HL-60/S4 (cell line): Measurements from ENCODE around the gene LGALS3BP.
"Not testable (repeated sequence)": the region's sequence is repeated elsewhere in the genome, so short reads cannot be mapped to it uniquely, and the experiment has no call there.

ENCODE experiments used
- in situ Hi-C: fragments of 300-500 bp; cut with MboI; formaldehyde crosslinking; loops from 2 replicates; pipeline ENCODE4 v1.14.3; 2022; ENCODE audit warnings: low sequenced_read_pairs

The LGALS3BP gene

GRCh38 chr17:78946131-78946530 is 33.6 kb downstream of the LGALS3BP start:
- in situ Hi-C loops, result no loop called here

GRCh38 chr17:78945455-78945854 is 34.3 kb downstream of the LGALS3BP start:
- in situ Hi-C loops, result not testable (repeated sequence)

GRCh38 chr17:78944956-78945355 is 34.8 kb downstream of the LGALS3BP start:
- in situ Hi-C loops, result no loop called here

- in situ Hi-C loops, result no loop called here
These were observed 35.7 kb downstream of the LGALS3BP start for GRCh38 chr17:78944026-78944425.

- in situ Hi-C loops, result no loop called here
These were observed 39.0 kb downstream of the LGALS3BP start for GRCh38 chr17:78940708-78941107.

- in situ Hi-C loops, result no loop called here
These were observed 39.5 kb downstream of the LGALS3BP start for GRCh38 chr17:78940258-78940657.

- in situ Hi-C loops, result no loop called here
These were observed 40.1 kb downstream of the LGALS3BP start for GRCh38 chr17:78939615-78940014.

DNA sequence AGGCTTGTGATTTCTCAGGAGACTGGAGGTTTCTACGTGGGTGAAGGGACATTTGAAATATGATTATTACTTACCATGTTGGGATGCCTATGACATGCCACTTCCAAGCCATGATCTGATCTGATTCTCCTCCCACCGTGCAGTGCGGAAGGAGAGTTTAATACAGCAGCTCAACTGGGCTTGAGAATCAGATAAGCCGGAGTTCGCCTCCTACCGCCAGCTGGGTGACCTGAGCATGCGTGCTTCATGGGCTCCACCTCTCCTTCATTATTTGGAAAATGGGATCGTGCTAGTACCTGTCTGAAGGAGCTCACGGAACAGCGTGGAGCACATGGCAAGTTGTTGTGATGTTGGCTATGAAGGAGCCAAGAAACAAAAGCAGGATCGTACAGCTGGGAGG is 42.2 kb downstream of the LGALS3BP start:
- in situ Hi-C loops, result no loop called here

GRCh38 chr17:78935419-78936323 is 44.1 kb downstream of the LGALS3BP start:
- in situ Hi-C loops, result no loop called here

DNA sequence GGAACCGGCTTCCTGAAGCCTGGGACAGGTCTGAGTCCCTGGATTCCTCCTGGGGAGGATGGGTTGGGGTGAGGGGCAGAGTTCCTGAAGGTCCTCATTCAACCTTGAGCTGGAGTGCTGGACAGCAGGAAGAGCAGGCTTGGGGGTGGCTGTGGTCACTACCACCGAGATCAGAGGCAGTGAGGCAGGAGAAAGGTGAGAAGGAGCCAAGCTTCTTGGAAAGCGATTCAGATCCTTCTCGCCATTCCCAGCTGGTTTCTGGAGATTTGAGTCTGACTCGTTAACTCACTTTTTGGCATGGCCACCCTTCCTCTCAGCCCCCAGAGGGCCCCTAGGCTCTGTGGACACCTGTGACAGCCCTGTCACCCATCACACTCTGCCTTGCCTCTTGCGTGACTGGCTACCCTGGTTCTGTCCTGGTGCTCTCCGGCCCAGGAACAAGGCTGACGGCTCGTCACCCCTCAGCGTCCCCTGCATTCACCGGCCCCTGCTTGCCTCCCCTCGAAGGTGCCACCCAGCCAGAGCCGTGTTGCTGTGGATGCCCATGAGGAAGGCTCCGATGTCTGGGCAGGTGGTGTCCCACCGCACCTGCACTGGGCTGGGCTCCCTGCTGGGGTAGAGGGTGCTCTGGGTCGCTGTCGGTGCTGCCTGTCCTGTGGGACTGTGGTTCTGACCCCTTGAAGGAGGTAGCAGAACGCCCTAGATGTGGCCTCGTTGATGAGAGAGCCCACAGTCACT is 44.9 kb downstream of the LGALS3BP start:
- in situ Hi-C loops, result no loop called here

- in situ Hi-C loops, result no loop called here
These were observed 45.7 kb downstream of the LGALS3BP start for GRCh38 chr17:78933959-78934568.

DNA sequence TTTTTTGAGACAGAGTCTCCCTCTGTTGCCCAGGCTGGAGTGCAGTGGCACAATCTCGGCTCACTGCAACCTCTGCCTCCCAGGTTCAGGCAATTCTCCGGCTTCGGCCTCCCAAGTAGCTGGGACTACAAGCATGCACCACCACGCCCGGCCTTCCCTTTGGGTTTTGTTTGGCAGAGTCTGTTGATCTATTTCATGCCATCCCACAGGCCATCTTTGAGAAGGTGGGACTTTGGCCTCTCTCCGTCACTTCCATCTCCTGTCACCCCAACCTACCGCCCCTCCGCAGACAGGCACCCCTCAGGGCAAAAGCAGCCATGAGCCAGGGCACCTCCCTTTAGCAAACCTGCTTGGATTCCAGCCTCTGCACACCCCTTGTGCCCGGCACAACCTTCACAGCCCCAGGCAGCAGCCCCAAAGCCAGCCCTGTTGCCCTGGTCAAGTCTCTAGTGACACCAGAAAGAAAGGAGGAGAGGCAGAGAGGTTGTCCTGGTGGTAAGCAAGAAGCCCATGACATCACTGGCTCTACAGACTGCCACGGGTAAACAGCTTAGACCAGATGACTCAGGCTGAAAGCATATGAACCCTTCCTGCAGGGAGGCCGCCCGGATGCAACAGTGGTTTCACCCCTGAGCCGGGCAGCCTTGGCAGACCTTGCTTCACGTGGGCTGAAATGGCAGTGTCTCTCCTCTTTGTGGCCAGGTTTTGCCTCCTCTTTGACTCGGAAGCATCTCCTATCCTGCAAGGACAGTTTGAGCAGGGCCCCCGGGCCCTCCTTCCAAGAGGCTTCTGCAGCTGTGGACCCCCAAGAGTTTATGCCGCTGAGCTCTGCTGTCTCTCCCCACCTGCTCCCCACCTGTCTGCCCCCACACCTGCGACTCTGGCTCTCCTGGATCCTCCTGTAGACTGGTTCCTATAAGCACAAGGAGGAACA is 46.4 kb downstream of the LGALS3BP start:
- in situ Hi-C loops, result no loop called here

- in situ Hi-C loops, result no loop called here
These were observed 49.6 kb downstream of the LGALS3BP start for GRCh38 chr17:78929908-78930775.

- in situ Hi-C loops, result no loop called here
These were observed 53.8 kb downstream of the LGALS3BP start for GRCh38 chr17:78925662-78926555.

DNA sequence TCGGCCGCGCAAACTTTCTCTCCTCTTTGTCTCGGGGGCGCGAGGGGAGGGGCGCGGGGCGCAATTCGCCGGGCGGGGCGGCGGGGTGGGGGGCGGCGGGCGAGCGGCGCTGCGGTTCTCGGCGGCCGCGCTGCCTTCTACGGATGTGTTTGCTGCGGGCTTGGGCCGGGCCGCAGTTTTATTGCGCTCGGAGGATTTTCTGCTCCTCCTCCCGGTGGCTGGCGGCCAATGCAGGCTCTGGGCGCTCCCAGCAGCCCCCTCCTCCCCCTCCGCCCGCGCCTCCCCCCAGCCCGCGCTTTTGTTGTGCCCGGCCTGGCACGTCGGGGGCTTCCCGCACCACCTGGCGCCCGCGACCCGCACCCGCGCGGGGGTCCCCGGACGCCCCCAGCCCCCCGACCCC is 54.5 kb downstream of the LGALS3BP start, which contains the start of gene TIMP2:
TIMP2 (minus strand) TSS at position 154 of the 400 bp plus-strand sequence. CDS start 299 bp downstream, outside the sequence.
- in situ Hi-C loops, result no loop called here

DNA sequence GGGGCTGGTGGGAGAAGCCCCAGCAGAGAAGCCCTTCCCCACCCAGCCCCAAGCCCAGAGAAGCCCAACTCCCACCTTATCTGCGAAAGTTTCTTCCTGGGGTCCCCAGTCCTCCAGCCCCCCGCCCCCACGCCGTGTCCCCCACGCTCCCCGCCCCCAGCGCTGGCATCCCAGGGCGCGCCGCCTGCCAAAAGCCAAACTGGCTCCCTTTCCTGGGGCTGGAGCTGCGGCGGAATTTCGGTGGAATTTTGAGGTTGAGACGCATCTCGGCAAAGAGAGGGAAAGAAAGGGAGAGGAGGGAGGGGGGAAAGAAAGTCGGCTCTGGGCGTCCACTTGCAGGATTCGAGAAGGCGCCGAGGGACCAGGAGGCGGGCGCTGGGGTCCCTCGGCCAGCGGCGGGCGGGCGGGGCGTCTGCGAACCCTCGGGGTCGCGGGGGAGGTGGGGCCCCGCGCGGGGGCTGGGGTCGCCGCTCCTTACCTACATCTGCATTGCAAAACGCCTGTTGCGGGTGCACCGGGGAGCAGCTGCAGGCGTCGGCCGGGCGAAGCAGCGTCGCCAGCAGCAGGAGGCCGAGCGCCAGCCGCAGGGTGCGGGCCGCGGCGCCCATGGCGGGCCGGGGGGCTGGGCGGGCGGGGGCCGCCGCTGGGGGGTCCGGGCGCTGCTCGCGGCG is 55.1 kb downstream of the LGALS3BP start:
- in situ Hi-C loops, result no loop called here

GRCh38 chr17:78923660-78924453 is 55.9 kb downstream of the LGALS3BP start:
- in situ Hi-C loops, result no loop called here
